Skeletal muscle satellite cell (primary cell): ENCODE data around the gene GREB1L.

Experiments used
- H3K27me3 ChIP-seq: 2 replicates; pipeline ENCODE4 v1.7.0; 2013; ENCODE audit warnings: low read length; ENCODE audit not compliant: control insufficient read depth, insufficient read depth
- H3K36me3 ChIP-seq: 2 replicates; pipeline ENCODE4 v1.7.0; 2013; ENCODE audit warnings: mild to moderate bottlenecking, control low read depth, low read length; ENCODE audit not compliant: insufficient read depth
- H3K4me1 ChIP-seq: 2 replicates; pipeline ENCODE4 v1.7.0; 2013; ENCODE audit warnings: low read length; ENCODE audit not compliant: control insufficient read depth, insufficient read depth
- H3K4me2 ChIP-seq: 2 replicates; pipeline ENCODE4 v1.7.0; 2013; ENCODE audit warnings: mild to moderate bottlenecking, low read length
- H3K4me3 ChIP-seq: 2 replicates; pipeline ENCODE4 v1.7.0; 2013; ENCODE audit warnings: low read length
- H3K9ac ChIP-seq: 2 replicates; pipeline ENCODE4 v1.7.0; 2013; ENCODE audit warnings: mild to moderate bottlenecking, low read depth, low read length, moderate library complexity
- H3K9me3 ChIP-seq: replicated peaks from 2 replicates; pipeline ENCODE4 v1.7.0; 2013; ENCODE audit warnings: mild to moderate bottlenecking, control low read depth, low read length

GREB1L gene

GRCh38 chr18:21468514-21469164, 226.6 kb downstream of the GREB1L start:
- no peaks in the 10 kb centered on the region for H3K27me3 ChIP-seq
- H3K4me3 ChIP-seq = no peak overlapping the region
- H3K4me2 ChIP-seq = no peak overlapping the region
- no peaks in the 10 kb centered on the region for H3K4me1 ChIP-seq
- no peak overlapping the region for H3K9ac ChIP-seq
- no peaks in the 10 kb centered on the region for H3K36me3 ChIP-seq
- H3K9me3 ChIP-seq = no peaks in the 10 kb centered on the region

GRCh38 chr18:21472741-21473140, 230.7 kb downstream of the GREB1L start:
- Histone ChIP-seq H3K36me3 (no peaks in the 10 kb centered on the region), H3K4me2 (no peak overlapping the region), H3K9ac (no peak overlapping the region), H3K27me3 (no peaks in the 10 kb centered on the region), H3K4me3 (no peak overlapping the region), H3K4me1 (no peaks in the 10 kb centered on the region), H3K9me3 (no peaks in the 10 kb centered on the region)

- Histone ChIP-seq H3K4me2 (no peak overlapping the region), H3K9ac (no peak overlapping the region), H3K4me1 (no peaks in the 10 kb centered on the region), H3K4me3 (no peak overlapping the region), H3K27me3 (no peaks in the 10 kb centered on the region), H3K36me3 (no peaks in the 10 kb centered on the region), H3K9me3 (no peaks in the 10 kb centered on the region)
These were observed 232.6 kb downstream of the GREB1L start for GRCh38 chr18:21474621-21475020.

- Histone ChIP-seq H3K9me3 (no peaks in the 10 kb centered on the region), H3K9ac (no peak overlapping the region), H3K27me3 (no peaks in the 10 kb centered on the region), H3K4me2 (no peak overlapping the region), H3K4me3 (no peak overlapping the region), H3K36me3 (no peaks in the 10 kb centered on the region), H3K4me1 (peaks cover 1% of the 10 kb centered on the region)
These were observed 237.7 kb downstream of the GREB1L start for GRCh38 chr18:21479721-21480120.

GRCh38 chr18:21481739-21482138, 239.7 kb downstream of the GREB1L start:
- Histone ChIP-seq H3K36me3 (no peaks in the 10 kb centered on the region), H3K4me1 (peaks cover 12% of the 10 kb centered on the region), H3K9ac (no peak overlapping the region), H3K27me3 (no peaks in the 10 kb centered on the region), H3K4me3 (no peak overlapping the region), H3K9me3 (no peaks in the 10 kb centered on the region), H3K4me2 (no peak overlapping the region)

GRCh38 chr18:21483051-21483450, 241.0 kb downstream of the GREB1L start:
- Histone ChIP-seq H3K4me3 (no peak overlapping the region), H3K27me3 (no peaks in the 10 kb centered on the region), H3K36me3 (no peaks in the 10 kb centered on the region), H3K9ac (no peak overlapping the region), H3K4me2 (no peak overlapping the region), H3K4me1 (peaks cover 12% of the 10 kb centered on the region), H3K9me3 (no peaks in the 10 kb centered on the region)

- no peak overlapping the region for H3K9ac ChIP-seq
- H3K4me1 ChIP-seq = peaks cover 12% of the 10 kb centered on the region
- no peaks in the 10 kb centered on the region for H3K9me3 ChIP-seq
These were observed 243.0 kb downstream of the GREB1L start for GRCh38 chr18:21484851-21485636.

GRCh38 chr18:21486905-21487437, 244.9 kb downstream of the GREB1L start:
- Histone ChIP-seq H3K4me3 (no peak overlapping the region), H3K4me1 (peaks cover 12% of the 10 kb centered on the region), H3K9me3 (no peaks in the 10 kb centered on the region), H3K36me3 (no peaks in the 10 kb centered on the region), H3K27me3 (no peaks in the 10 kb centered on the region), H3K4me2 (no peak overlapping the region), H3K9ac (no peak overlapping the region)

More at GRCh38 chr18:21484851-21485636, 243.0 kb downstream of the GREB1L start:
- Histone ChIP-seq H3K4me2 (no peak overlapping the region), H3K4me3 (no peak overlapping the region), H3K36me3 (no peaks in the 10 kb centered on the region), H3K27me3 (no peaks in the 10 kb centered on the region)

- H3K4me1 ChIP-seq = peaks cover 12% of the 10 kb centered on the region
- no peak overlapping the region for H3K9ac ChIP-seq
- H3K4me3 ChIP-seq = no peak overlapping the region
- H3K4me2 ChIP-seq = no peak overlapping the region
- H3K27me3 ChIP-seq = no peaks in the 10 kb centered on the region
- no peaks in the 10 kb centered on the region for H3K9me3 ChIP-seq
- no peaks in the 10 kb centered on the region for H3K36me3 ChIP-seq
These were observed 247.2 kb downstream of the GREB1L start for GRCh38 chr18:21489119-21489750.

GRCh38 chr18:21489919-21490495, 248.0 kb downstream of the GREB1L start:
- no peak overlapping the region for H3K4me2 ChIP-seq
- no peaks in the 10 kb centered on the region for H3K9me3 ChIP-seq
- peaks cover 8% of the 10 kb centered on the region for H3K4me1 ChIP-seq
- H3K36me3 ChIP-seq = no peaks in the 10 kb centered on the region
- H3K9ac ChIP-seq = no peak overlapping the region
- no peak overlapping the region for H3K4me3 ChIP-seq
- no peaks in the 10 kb centered on the region for H3K27me3 ChIP-seq

- no peak overlapping the region for H3K4me3 ChIP-seq
- H3K4me1 ChIP-seq = peaks cover under 1% of the 10 kb centered on the region
- H3K4me2 ChIP-seq = no peak overlapping the region
- no peak overlapping the region for H3K9ac ChIP-seq
- no peaks in the 10 kb centered on the region for H3K27me3 ChIP-seq
- no peaks in the 10 kb centered on the region for H3K9me3 ChIP-seq
- no peaks in the 10 kb centered on the region for H3K36me3 ChIP-seq
These were observed 248.7 kb downstream of the GREB1L start for GRCh38 chr18:21490748-21491147.
